ENCODE data around the gene KLHL30. TPM values are rescaled to one million over a fixed set of nuclear protein-coding genes. Genes with fewer than 3 reads are reported as not detected.
A peak's percentile ranks its signal among the peaks of the same experiment; 100 is the strongest.

Gene KLHL30
- total RNA-seq, 2 donors from 2014 or later = not detected

- H3K27ac ChIP-seq (ENCODE audit: low read depth, low read length) = peak overlapping the region; percentile 58
- no peak for TF ChIP-seq CTCF (conservative IDR thresholded peaks at IDR 0.05)
- no peak for DNase-seq
- WGBS, 2 experiments (ENCODE audit: insufficient coverage in 1 of 2, insufficient read length in 1 of 2) = 95 to 96% methylated on average over 10 to 17 of the region's 17 CpGs
- no peak overlapping the region for H3K4me3 ChIP-seq (ENCODE audit: low read length)
- no peaks in the 10 kb centered on the region for H3K9me3 ChIP-seq (ENCODE audit: control insufficient read depth, low read length)
- Mint-ChIP-seq H3K4me1 (no peaks in the 10 kb centered on the region), H3K36me3 (ENCODE audit: low read depth) (peaks cover 88% of the 10 kb centered on the region), H3K27me3 (ENCODE audit: insufficient read depth) (no peaks in the 10 kb centered on the region), H3K27ac (no peak overlapping the region), H3K9me3 (no peaks in the 10 kb centered on the region), H3K4me3 (no peak overlapping the region)
- peaks cover 91% of the 10 kb centered on the region for H3K36me3 ChIP-seq (ENCODE audit: control insufficient read depth, insufficient read depth, low read length)
- no peaks in the 10 kb centered on the region for H3K27me3 ChIP-seq (ENCODE audit: control insufficient read depth, insufficient read depth, low read length, poor library complexity, severe bottlenecking)
- no peak overlapping the region for H3K9ac ChIP-seq (ENCODE audit: extremely low read depth, low read length, poor library complexity, severe bottlenecking)
- no peaks in the 10 kb centered on the region for H3K4me1 ChIP-seq (ENCODE audit: control insufficient read depth, insufficient read depth, low read length)
Measured at GRCh38 chr2:238187618-238188548, 49.4 kb downstream of the KLHL30 start.

- no peak overlapping the region for H3K27ac ChIP-seq (ENCODE audit: low read depth, low read length)
- H3K4me1 Mint-ChIP-seq = no peaks in the 10 kb centered on the region
- no peaks in the 10 kb centered on the region for H3K27me3 Mint-ChIP-seq (ENCODE audit: insufficient read depth)
- H3K4me1 ChIP-seq (ENCODE audit: control insufficient read depth, insufficient read depth, low read length) = no peaks in the 10 kb centered on the region
- no peak for TF ChIP-seq CTCF (conservative IDR thresholded peaks at IDR 0.05)
- no peaks in the 10 kb centered on the region for H3K9me3 Mint-ChIP-seq
- no peaks in the 10 kb centered on the region for H3K27me3 ChIP-seq (ENCODE audit: control insufficient read depth, insufficient read depth, low read length, poor library complexity, severe bottlenecking)
- H3K9me3 ChIP-seq (ENCODE audit: control insufficient read depth, low read length) = no peaks in the 10 kb centered on the region
- H3K36me3 ChIP-seq (ENCODE audit: control insufficient read depth, insufficient read depth, low read length) = peaks cover 84% of the 10 kb centered on the region
- WGBS, 2 experiments (ENCODE audit: insufficient coverage in 1 of 2, insufficient read length in 1 of 2) = 89 to 97% methylated on average over 2 of the region's 2 CpGs
- H3K36me3 Mint-ChIP-seq (ENCODE audit: low read depth) = peaks cover 76% of the 10 kb centered on the region
- DNase-seq = no peak
- H3K4me3 ChIP-seq (ENCODE audit: low read length) = no peak overlapping the region
- H3K4me3 Mint-ChIP-seq = no peak overlapping the region
- no peak overlapping the region for H3K27ac Mint-ChIP-seq
- H3K9ac ChIP-seq (ENCODE audit: extremely low read depth, low read length, poor library complexity, severe bottlenecking) = no peak overlapping the region
Measured at GRCh38 chr2:238190445-238190844, 52.0 kb downstream of the KLHL30 start.

Other genes with a start within 250 kb of the KLHL30 start
- 10 to 100 TPM; 58.3 to 59.2 TPM for gene UBE2F, start 171.7 kb upstream of the KLHL30 start, total RNA-seq
- 10 to 100 TPM; 39.0 to 45.0 TPM for gene SCLY, start 77.7 kb upstream of the KLHL30 start, total RNA-seq
- gene ESPNL, start 38.3 kb upstream of the KLHL30 start, total RNA-seq = under 1 TPM; 0.15 to 0.86 TPM
- 1 to 10 TPM in 1 of 2 donors, under 1 TPM in 1; 0.48 to 1.6 TPM for gene ERFE, start 20.3 kb downstream of the KLHL30 start, total RNA-seq
- 10 to 100 TPM; 40.9 to 46.4 TPM for gene ILKAP, start 65.0 kb downstream of the KLHL30 start, total RNA-seq
- gene HES6, start 101.4 kb downstream of the KLHL30 start, total RNA-seq = 10 to 100 TPM; 17.8 to 26.3 TPM
- gene PER2, start 149.9 kb downstream of the KLHL30 start, total RNA-seq = 10 to 100 TPM in 1 of 2 donors, 1 to 10 TPM in 1; 9.7 to 13.5 TPM
- gene TRAF3IP1, start 181.8 kb downstream of the KLHL30 start, total RNA-seq = 10 to 100 TPM; 21.9 to 28.3 TPM

Measured in endodermal cell (in vitro differentiated cells).